IMR-90 (cell line): ENCODE results near the gene PPP2R5B. TPM values are rescaled to one million over a fixed set of nuclear protein-coding genes. Genes with fewer than 3 reads are reported as not detected.

Experiments used
- ATAC-seq: fragments of 200-7000 bp; cut with Tn5 transposase; 2 replicates; pipeline ENCODE4 v1.9.1; 2020; ENCODE audit warnings: low read depth, mild to moderate bottlenecking, moderate library complexity
- BruUV-seq: library from RNA; stranded (reverse); fragments of 400-500 nt; replicated peaks from 2 replicates; lab custom pipeline; 2021; lab: Mats Ljungman, UMichigan
- CTCF ChIA-PET: fragments of 300-600 bp; formaldehyde crosslinking; extraction: SDS; loops from one replicate; lab custom pipeline; 2021; ENCODE audit warnings: antibody characterized with exemption; lab: Yijun Ruan, JAX
- POLR2A ChIA-PET: fragments of 300-600 bp; sonication (Branson Sonifier 250); formaldehyde crosslinking; loops from one replicate; lab custom pipeline; 2022; ENCODE audit warnings: antibody characterized with exemption; ENCODE audit not compliant: unreplicated experiment; lab: Charles Lee
- DNase-seq: peaks from one replicate; pipeline ENCODE4 v3.0.0; 2013
- H2AFZ ChIP-seq: replicated peaks from 2 replicates; pipeline ENCODE3; 2013; ENCODE audit warnings: low read length, mild to moderate bottlenecking; ENCODE audit not compliant: poor library complexity
- H2AK5ac ChIP-seq: 2 replicates; pipeline ENCODE4 v1.6.1; 2013; ENCODE audit warnings: low read depth, low read length, inconsistent platforms
- H2AK9ac ChIP-seq: replicated peaks from 2 replicates; pipeline ENCODE3; 2013; ENCODE audit warnings: mild to moderate bottlenecking, low read depth, low read length, moderate library complexity; ENCODE audit not compliant: poor library complexity
- H2BK120ac ChIP-seq: 2 replicates; pipeline ENCODE4 v1.6.1; 2013; ENCODE audit warnings: low read depth, low read length, inconsistent platforms
- H2BK15ac ChIP-seq: 3 replicates; pipeline ENCODE4 v1.6.1; 2013; ENCODE audit warnings: low read depth, low read length, inconsistent platforms
- H2BK20ac ChIP-seq: 2 replicates; pipeline ENCODE4 v1.6.1; 2013; ENCODE audit warnings: low read depth, mild to moderate bottlenecking, inconsistent platforms, low read length, moderate library complexity
- H2BK5ac ChIP-seq: 2 replicates; pipeline ENCODE4 v1.6.1; 2013; ENCODE audit warnings: mild to moderate bottlenecking, low read depth, low read length, inconsistent platforms; ENCODE audit not compliant: poor library complexity, severe bottlenecking
- H3K14ac ChIP-seq: replicated peaks from 2 replicates; pipeline ENCODE4 v1.6.1; 2013; ENCODE audit warnings: low read depth, low read length, inconsistent platforms
- H3K18ac ChIP-seq: 2 replicates; pipeline ENCODE4 v1.6.1; 2013; ENCODE audit warnings: low read depth, low read length, control low read depth
- H3K23ac ChIP-seq: 2 replicates; pipeline ENCODE4 v1.6.1; 2013; ENCODE audit warnings: low read depth, low read length, inconsistent platforms
- H3K27ac ChIP-seq: 2 replicates; pipeline ENCODE4 v1.5.1; 2013; ENCODE audit warnings: mild to moderate bottlenecking, control low read depth, low read length; ENCODE audit not compliant: insufficient read depth
- H3K27me3 ChIP-seq: 2 replicates; pipeline ENCODE4 v1.6.1; 2013; ENCODE audit warnings: low read length; ENCODE audit not compliant: control insufficient read depth, insufficient read depth
- H3K36me3 ChIP-seq: 2 replicates; pipeline ENCODE4 v1.6.1; 2013; ENCODE audit warnings: low read length, mixed read lengths; ENCODE audit not compliant: control insufficient read depth, insufficient read depth
- H3K4ac ChIP-seq: 2 replicates; pipeline ENCODE4 v1.6.1; 2013; ENCODE audit warnings: low read depth, low read length, inconsistent platforms
- H3K4me1 ChIP-seq: 2 replicates; pipeline ENCODE4 v1.6.1; 2013; ENCODE audit warnings: low read length, mixed read lengths; ENCODE audit not compliant: control insufficient read depth, insufficient read depth
- H3K4me2 ChIP-seq: 2 replicates; pipeline ENCODE4 v1.6.1; 2013; ENCODE audit warnings: low read depth, mild to moderate bottlenecking, control low read depth, low read length, moderate library complexity
- H3K4me3 ChIP-seq: 2 replicates; pipeline ENCODE4 v1.5.1; 2013; ENCODE audit warnings: low read depth, mild to moderate bottlenecking, control low read depth, low read length, moderate library complexity; ENCODE audit not compliant: insufficient read depth
- H3K56ac ChIP-seq: 2 replicates; pipeline ENCODE4 v1.6.1; 2013; ENCODE audit warnings: low read length, inconsistent platforms; ENCODE audit not compliant: insufficient read depth; ENCODE audit errors: extremely low read depth
- H3K79me1 ChIP-seq, 2 experiments: 2 replicates each; pipeline ENCODE4 v1.6.1; 2013; ENCODE audit warnings: low read length in 2 of 2, inconsistent platforms in 1 of 2, low read depth in 1 of 2
- H3K9ac ChIP-seq: 2 replicates; pipeline ENCODE4 v1.6.1; 2013; ENCODE audit warnings: low read depth, low read length, control low read depth
- H3K9me1 ChIP-seq: 2 replicates; pipeline ENCODE4 v1.6.1; 2013; ENCODE audit warnings: low read length, inconsistent platforms; ENCODE audit not compliant: insufficient read depth
- H3K9me3 ChIP-seq: 2 replicates; pipeline ENCODE4 v1.6.1; 2013; ENCODE audit warnings: low read length; ENCODE audit not compliant: control insufficient read depth, insufficient read depth
- H4K20me1 ChIP-seq: 2 replicates; pipeline ENCODE4 v1.6.1; 2013; ENCODE audit warnings: low read length, inconsistent platforms; ENCODE audit not compliant: insufficient read depth
- H4K5ac ChIP-seq: 2 replicates; pipeline ENCODE4 v1.6.1; 2013; ENCODE audit warnings: mild to moderate bottlenecking, low read depth, low read length, control low read depth
- H4K8ac ChIP-seq, 2 experiments: 2 replicates each; pipeline ENCODE4 v1.6.1; 2013; ENCODE audit warnings: low read depth in 2 of 2, low read length in 2 of 2, control low read depth in 1 of 2, inconsistent platforms in 1 of 2
- H4K91ac ChIP-seq: 2 replicates; pipeline ENCODE4 v1.6.1; 2013; ENCODE audit warnings: low read depth, low read length, inconsistent platforms; ENCODE audit not compliant: insufficient read depth
- BHLHE40 ChIP-seq: fragments of 150-350 bp; IDR thresholded peaks from 2 replicates; pipeline ENCODE4 v1.6.1; 2016; ENCODE audit warnings: mild to moderate bottlenecking, low read depth, low read length
- CEBPB ChIP-seq: IDR thresholded peaks from 2 replicates; pipeline ENCODE4 v1.6.1; 2012; ENCODE audit warnings: low read depth, low read length, improper control_type of control experiment
- CHD1 ChIP-seq: IDR thresholded peaks from 2 replicates; pipeline ENCODE4 v1.6.1; 2012; ENCODE audit warnings: low read depth, low read length, improper control_type of control experiment
- CTCF ChIP-seq: conservative IDR thresholded peaks from 2 replicates; pipeline ENCODE4 v1.5.1; 2012; ENCODE audit warnings: mild to moderate bottlenecking, low read depth, low read length, improper control_type of control experiment
- ELK1 ChIP-seq: fragments of 150-350 bp; IDR thresholded peaks from 2 replicates; pipeline ENCODE4 v1.6.1; 2016; ENCODE audit warnings: low read depth, mild to moderate bottlenecking, low read length, moderate library complexity, borderline replicate concordance
- FOS ChIP-seq: fragments of 150-350 bp; IDR thresholded peaks from 2 replicates; pipeline ENCODE4 v1.6.1; 2016; ENCODE audit warnings: low read depth, low read length
- MAFK ChIP-seq: IDR thresholded peaks from 2 replicates; pipeline ENCODE4 v1.6.1; 2012; ENCODE audit warnings: low read depth, low read length, improper control_type of control experiment
- MAZ ChIP-seq: IDR thresholded peaks from 2 replicates; pipeline ENCODE4 v1.6.1; 2012; ENCODE audit warnings: low read depth, mild to moderate bottlenecking, low read length, improper control_type of control experiment, moderate library complexity, borderline replicate concordance
- MXI1 ChIP-seq: IDR thresholded peaks from 2 replicates; pipeline ENCODE4 v1.6.1; 2012; ENCODE audit warnings: low read depth, mild to moderate bottlenecking, low read length, moderate library complexity, borderline replicate concordance
- NFE2L2 ChIP-seq: fragments of 150-350 bp; IDR thresholded peaks from 2 replicates; pipeline ENCODE4 v1.6.1; 2016; ENCODE audit warnings: low read depth, mild to moderate bottlenecking, low read length
- POLR2A ChIP-seq: IDR thresholded peaks from 2 replicates; pipeline ENCODE4 v1.6.1; 2012; ENCODE audit warnings: mild to moderate bottlenecking, low read depth, low read length
- RAD21 ChIP-seq: IDR thresholded peaks from 2 replicates; pipeline ENCODE4 v1.6.1; 2012; ENCODE audit warnings: low read length, improper control_type of control experiment
- RCOR1 ChIP-seq: IDR thresholded peaks from 2 replicates; pipeline ENCODE4 v1.6.1; 2012; ENCODE audit warnings: mild to moderate bottlenecking, low read length, improper control_type of control experiment; ENCODE audit not compliant: insufficient replicate concordance
- RFX5 ChIP-seq: IDR thresholded peaks from 2 replicates; pipeline ENCODE4 v1.8.0; 2012; ENCODE audit warnings: low read depth, mild to moderate bottlenecking, low read length, moderate library complexity
- SMC3 ChIP-seq: fragments of 150-350 bp; IDR thresholded peaks from 2 replicates; pipeline ENCODE4 v1.6.1; 2016; ENCODE audit warnings: low read depth, mild to moderate bottlenecking, antibody characterized with exemption, low read length, moderate library complexity
- USF2 ChIP-seq: fragments of 150-350 bp; IDR thresholded peaks from 2 replicates; pipeline ENCODE4 v1.6.1; 2017; ENCODE audit warnings: mild to moderate bottlenecking, antibody characterized with exemption, low read length, low read depth
- WGBS, 2 experiments: methylation state at CpG; one replicate each; pipeline versions ENCODE4 v1.1.5 to v1.1.7; 2013; ENCODE audit warnings: missing lambda C conversion rate in 2 of 2; ENCODE audit not compliant: insufficient read length in 1 of 2; ENCODE audit errors: extremely low coverage in 2 of 2; 5-methylcytosine and 5-hydroxymethylcytosine counted together
- dilution Hi-C: fragments of 300-500 bp; cut with HindIII; formaldehyde crosslinking; loops from one replicate; pipeline ENCODE4 v1.14.3; 2018; ENCODE audit warnings: low sequenced_read_pairs; ENCODE audit not compliant: unreplicated experiment
- in situ Hi-C: fragments of 300-500 bp; cut with MboI; formaldehyde crosslinking; loops from 3 replicates; pipeline ENCODE4 v1.14.3; 2019; ENCODE audit warnings: low sequenced_read_pairs, inconsistent platforms, mixed read lengths
- intact Hi-C: fragments of 100-400 bp; cut with micrococcal nuclease; formaldehyde crosslinking; loops from 2 replicates; pipeline ENCODE4 v1.10.0; 2022
- polyA plus RNA-seq, 3 experiments: library from polyadenylated mRNA; depleted of rRNA; stranded (reverse); fragments of >200 nt; gene quantifications; 2 replicates each; pipeline ENCODE4 v1.2.3, GENCODE V29; 2012; ENCODE audit warnings: low replicate concordance in 1 of 3
- total RNA-seq: library from RNA; depleted of rRNA; stranded (reverse); fragments of >200 nt; gene quantifications from 2 replicates; pipeline ENCODE4 v1.2.3, GENCODE V29; 2012

PPP2R5B gene
- total and polyA plus RNA-seq, 2 of the 4 experiments (the other 2 are of a cell fraction): 6.5 to 23.6 TPM

GRCh38 chr11:64936539-64936938, 12.1 kb downstream of the PPP2R5B start:
- in situ Hi-C loops: no loop called here
- no peak overlapping the region for H2BK120ac ChIP-seq
- POLR2A ChIA-PET: no interaction called here

More at GRCh38 chr11:64936539-64936938, 12.1 kb downstream of the PPP2R5B start:
- H4K91ac ChIP-seq: no peak overlapping the region
- H3K9ac ChIP-seq: no peak overlapping the region
- H2AK9ac ChIP-seq: no peak overlapping the region
- ATAC-seq: no peak
- H4K5ac ChIP-seq: no peak overlapping the region
- H3K36me3 ChIP-seq: peaks cover 26% of the 10 kb centered on the region
- no peak overlapping the region for H3K4me3 ChIP-seq
- H3K79me1 ChIP-seq: no peaks in the 10 kb centered on the region
- no peak overlapping the region for H2AFZ ChIP-seq
- no peak overlapping the region for H3K56ac ChIP-seq
- H3K9me1 ChIP-seq: no peaks in the 10 kb centered on the region
- no peak overlapping the region for H3K14ac ChIP-seq
- H3K27ac ChIP-seq: no peak overlapping the region
- DNase-seq: no peak
- no peak overlapping the region for H2BK5ac ChIP-seq
- peaks cover 10% of the 10 kb centered on the region for H3K27me3 ChIP-seq
- H4K8ac ChIP-seq: no peak overlapping the region
- 61% methylated on average over 4 of the region's 4 CpGs; no CpG with 5 or more reads in 1 of the 2 experiments for WGBS, 2 experiments
- no peaks in the 10 kb centered on the region for H3K9me3 ChIP-seq
- no peak overlapping the region for H2AK5ac ChIP-seq
- no peak overlapping the region for H3K23ac ChIP-seq
- dilution Hi-C loops: no loop called here
- intact Hi-C loops: loop anchor here (5.0 kb wide), 1 partner anchor 224 kb away; no protein-coding TSS in a partner anchor
- H2BK20ac ChIP-seq: no peak overlapping the region
- H3K4me1 ChIP-seq: no peaks in the 10 kb centered on the region
- CTCF ChIA-PET: interaction anchor here (1.6 kb wide), 1 partner anchor 11 kb away, joined by 4 read pairs; no protein-coding TSS in a partner anchor
- H3K4me2 ChIP-seq: no peak overlapping the region
- no peak overlapping the region for H3K18ac ChIP-seq
- BruUV-seq: no TSS peak
- no peak overlapping the region for H3K4ac ChIP-seq
- H2BK15ac ChIP-seq: no peak overlapping the region
- TF ChIP-seq MXI1: no peak
- no peak for TF ChIP-seq POLR2A
- TF ChIP-seq RCOR1: no peak
- no peak for TF ChIP-seq SMC3
- no peak for TF ChIP-seq MAZ
- TF ChIP-seq CEBPB: no peak
- no peak for TF ChIP-seq FOS
- TF ChIP-seq BHLHE40: no peak
- TF ChIP-seq ELK1: no peak
- no peak for TF ChIP-seq RFX5
- no peak for TF ChIP-seq NFE2L2
- TF ChIP-seq CTCF: no peak
- TF ChIP-seq USF2: no peak
- no peak for TF ChIP-seq CHD1
- TF ChIP-seq MAFK: no peak
- no peak for TF ChIP-seq RAD21
- H4K20me1 ChIP-seq: 0 out of 2 replicates have a peak, but pooled peaks cover 2% of the 10 kb centered on the region
